ENCODE data around the gene OR1D5. TPM values are rescaled to one million over a fixed set of nuclear protein-coding genes. Genes with fewer than 3 reads are reported as not detected.

The OR1D5 gene
- total and polyA plus RNA-seq, 5 donors = not detected

- Histone ChIP-seq H3K27me3 (ENCODE audit: control insufficient read depth, insufficient read depth) (no peaks in the 10 kb centered on the region), H3K27ac (ENCODE audit: low read length) (no peak overlapping the region), H3K4me1 (ENCODE audit: control insufficient read depth, insufficient read depth, low read length) (no peaks in the 10 kb centered on the region), H3K4me3 (ENCODE audit: low read length) (no peak overlapping the region), H3K9me3 (ENCODE audit: control insufficient read depth, low read length) (no peaks in the 10 kb centered on the region)
- DNase-seq (no peak), ATAC-seq (no peak)
- intact Hi-C loops (cut with DNase I) = no loop called here
- 92% methylated on average over 4 of the region's 4 CpGs for WGBS
Observed at GRCh38 chr17:3022197-3022596, 41.2 kb downstream of the OR1D5 start.

GRCh38 chr17:3020381-3020780 is 43.0 kb downstream of the OR1D5 start:
- no peak overlapping the region for H3K4me3 ChIP-seq (ENCODE audit: low read length)
- H3K27ac ChIP-seq (ENCODE audit: low read length) = no peak overlapping the region
- 97% methylated on average over 16 of the region's 16 CpGs for WGBS
- H3K27me3 ChIP-seq (ENCODE audit: control insufficient read depth, insufficient read depth) = no peaks in the 10 kb centered on the region
- H3K9me3 ChIP-seq (ENCODE audit: control insufficient read depth, low read length) = no peaks in the 10 kb centered on the region
- ATAC-seq (no peak), DNase-seq (no peak)
- no peaks in the 10 kb centered on the region for H3K4me1 ChIP-seq (ENCODE audit: control insufficient read depth, insufficient read depth, low read length)
- intact Hi-C loops (cut with DNase I) = no loop called here

GRCh38 chr17:3019761-3020160 is 43.6 kb downstream of the OR1D5 start:
- 86% methylated on average over 9 of the region's 9 CpGs for WGBS
- no peak for ATAC-seq
- DNase-seq = no peak
- H3K27ac ChIP-seq (ENCODE audit: low read length) = no peak overlapping the region
- H3K9me3 ChIP-seq (ENCODE audit: control insufficient read depth, low read length) = no peaks in the 10 kb centered on the region
- H3K4me1 ChIP-seq (ENCODE audit: control insufficient read depth, insufficient read depth, low read length) = no peaks in the 10 kb centered on the region
- H3K4me3 ChIP-seq (ENCODE audit: low read length) = no peak overlapping the region
- intact Hi-C loops (cut with DNase I) = no loop called here
- no peaks in the 10 kb centered on the region for H3K27me3 ChIP-seq (ENCODE audit: control insufficient read depth, insufficient read depth)

GRCh38 chr17:3017936-3018335 is 45.5 kb downstream of the OR1D5 start:
- no peak for DNase-seq
- 93% methylated on average over 15 of the region's 15 CpGs for WGBS
- H3K4me3 ChIP-seq (ENCODE audit: low read length) = no peak overlapping the region
- intact Hi-C loops (cut with DNase I) = no loop called here
- no peaks in the 10 kb centered on the region for H3K27me3 ChIP-seq (ENCODE audit: control insufficient read depth, insufficient read depth)
- H3K9me3 ChIP-seq (ENCODE audit: control insufficient read depth, low read length) = no peaks in the 10 kb centered on the region
- ATAC-seq = peak in 1 of 2 donors; percentile 20
- no peak overlapping the region for H3K27ac ChIP-seq (ENCODE audit: low read length)
- no peaks in the 10 kb centered on the region for H3K4me1 ChIP-seq (ENCODE audit: control insufficient read depth, insufficient read depth, low read length)

- intact Hi-C loops (cut with DNase I) = no loop called here
- WGBS = 77% methylated on average over 7 of the region's 7 CpGs
Observed at GRCh38 chr17:3015890-3016289, 47.5 kb downstream of the OR1D5 start.

GRCh38 chr17:3012926-3013581 is 50.4 kb downstream of the OR1D5 start:
- no peaks in the 10 kb centered on the region for H3K9me3 ChIP-seq (ENCODE audit: control insufficient read depth, low read length)
- H3K4me3 ChIP-seq (ENCODE audit: low read length) = no peak overlapping the region
- DNase-seq (peak; percentile 66 to 85 (median 78)), ATAC-seq (peak; percentile 87 to 92)
- no peak overlapping the region for H3K27ac ChIP-seq (ENCODE audit: low read length)
- 59% methylated on average over 21 of the region's 21 CpGs for WGBS
- H3K27me3 ChIP-seq (ENCODE audit: control insufficient read depth, insufficient read depth) = no peaks in the 10 kb centered on the region
- intact Hi-C loops (cut with DNase I) = loop anchor here (2.0 to 5.0 kb wide), 2 partner anchors 184 to 186 kb away; no protein-coding TSS in a partner anchor
- no peaks in the 10 kb centered on the region for H3K4me1 ChIP-seq (ENCODE audit: control insufficient read depth, insufficient read depth, low read length)

More at GRCh38 chr17:3015890-3016289, 47.5 kb downstream of the OR1D5 start:
- peak in 1 of 3 donors; percentile 15 for DNase-seq
- no peaks in the 10 kb centered on the region for H3K9me3 ChIP-seq (ENCODE audit: control insufficient read depth, low read length)
- ATAC-seq = no peak
- no peaks in the 10 kb centered on the region for H3K27me3 ChIP-seq (ENCODE audit: control insufficient read depth, insufficient read depth)
- no peaks in the 10 kb centered on the region for H3K4me1 ChIP-seq (ENCODE audit: control insufficient read depth, insufficient read depth, low read length)
- no peak overlapping the region for H3K4me3 ChIP-seq (ENCODE audit: low read length)
- no peak overlapping the region for H3K27ac ChIP-seq (ENCODE audit: low read length)

Other genes starting within 250 kb of the OR1D5 start
- not detected for gene OR1D2, start 40.8 kb upstream of the OR1D5 start, total RNA-seq
- gene OR1D2, start 40.8 kb upstream of the OR1D5 start, polyA plus RNA-seq = not detected
- gene OR1G1, start 63.9 kb upstream of the OR1D5 start, total RNA-seq = not detected
- gene OR1G1, start 63.9 kb upstream of the OR1D5 start, polyA plus RNA-seq = not detected
- not detected for gene OR1A2, start 133.9 kb upstream of the OR1D5 start, total RNA-seq
- gene OR1A2, start 133.9 kb upstream of the OR1D5 start, polyA plus RNA-seq = not detected
- not detected for gene OR1A1, start 144.1 kb upstream of the OR1D5 start, total RNA-seq
- not detected for gene OR1A1, start 144.1 kb upstream of the OR1D5 start, polyA plus RNA-seq
- not detected for gene OR3A1, start 234.8 kb upstream of the OR1D5 start, total RNA-seq
- gene OR3A1, start 234.8 kb upstream of the OR1D5 start, polyA plus RNA-seq = not detected

Measured in right cardiac atrium (tissue), 5 donors.